ENCODE measurements around the gene TMEM127.

Gene TMEM127

GRCh38 chr2:96287273-96287856 is 21.6 kb upstream of the TMEM127 start:
- TF ChIP-seq FOXK2 (IDR thresholded peaks at IDR 0.05) (no peak), FOXA1 (IDR thresholded peaks at IDR 0.05) (no peak), CTBP1 (IDR thresholded peaks at IDR 0.05; ENCODE audit: borderline replicate concordance) (no peak), SP1 (IDR thresholded peaks at IDR 0.05) (no peak), LEF1 (IDR thresholded peaks at IDR 0.05; ENCODE audit: borderline replicate concordance) (no peak), BHLHE40 (IDR thresholded peaks at IDR 0.05; ENCODE audit: borderline replicate concordance) (no peak), SUZ12 (IDR thresholded peaks at IDR 0.05) (no peak), ELF4 (IDR thresholded peaks at IDR 0.05) (no peak), ARNT (IDR thresholded peaks at IDR 0.05) (no peak), ZNF384 (IDR thresholded peaks at IDR 0.05) (no peak), HDGF (IDR thresholded peaks at IDR 0.05; ENCODE audit: borderline replicate concordance) (no peak), L3MBTL2 (conservative IDR thresholded peaks at IDR 0.05) (no peak), NFRKB (IDR thresholded peaks at IDR 0.05) (no peak), PKNOX1 (IDR thresholded peaks at IDR 0.05) (no peak), TARDBP (IDR thresholded peaks at IDR 0.05) (no peak), FOXM1 (IDR thresholded peaks at IDR 0.05; ENCODE audit: borderline replicate concordance) (no peak)
- no peak for DNase-seq (ENCODE audit: extremely low spot score)
- ChIA-PET POLR2A (no interaction called here), CTCF (no interaction called here)

- ChIA-PET CTCF (interaction anchor here (0.6 kb wide), 1 partner anchor 45 kb away, joined by 4 read pairs; no protein-coding TSS in a partner anchor), POLR2A (interaction anchor here (1.3 to 1.4 kb wide), 2 partner anchors 59 to 285 kb away, joined by 3 to 4 read pairs; partner anchors contain the start of genes ANKRD36C and NCAPH)
- TF ChIP-seq FOXM1 (IDR thresholded peaks at IDR 0.05; ENCODE audit: borderline replicate concordance) (no peak), CTBP1 (IDR thresholded peaks at IDR 0.05; ENCODE audit: borderline replicate concordance) (no peak), ARNT (IDR thresholded peaks at IDR 0.05) (no peak), HDGF (IDR thresholded peaks at IDR 0.05; ENCODE audit: borderline replicate concordance) (no peak), L3MBTL2 (conservative IDR thresholded peaks at IDR 0.05) (no peak), SUZ12 (IDR thresholded peaks at IDR 0.05) (no peak), PKNOX1 (IDR thresholded peaks at IDR 0.05) (no peak), FOXK2 (IDR thresholded peaks at IDR 0.05) (no peak), SP1 (IDR thresholded peaks at IDR 0.05) (no peak)
- DNase-seq (ENCODE audit: extremely low spot score), result no peak
Measured at GRCh38 chr2:96276787-96277499, 11.1 kb upstream of the TMEM127 start.

GRCh38 chr2:96274355-96275056 is 8.7 kb upstream of the TMEM127 start:
- no peak for DNase-seq (ENCODE audit: extremely low spot score)
- TF ChIP-seq FOXM1 (IDR thresholded peaks at IDR 0.05; ENCODE audit: borderline replicate concordance), result no peak
- TF ChIP-seq ZNF384 (IDR thresholded peaks at IDR 0.05), result no peak
- no peak for TF ChIP-seq NFRKB (IDR thresholded peaks at IDR 0.05)
- TF ChIP-seq BHLHE40 (IDR thresholded peaks at IDR 0.05; ENCODE audit: borderline replicate concordance), result no peak
- no peak for TF ChIP-seq FOXA1 (IDR thresholded peaks at IDR 0.05)
- POLR2A ChIA-PET, result interaction anchor here (0.7 to 1.1 kb wide), 2 partner anchors 8 to 9 kb away, joined by 3 to 8 read pairs; partner anchors contain the start of genes CIAO1 and TMEM127
- CTCF ChIA-PET, result interaction anchor here (0.5 kb wide), 1 partner anchor 20 kb away, joined by 3 read pairs; no protein-coding TSS in a partner anchor

- DNase-seq (ENCODE audit: extremely low spot score), result no peak
- no peak for TF ChIP-seq L3MBTL2 (conservative IDR thresholded peaks at IDR 0.05)
- TF ChIP-seq HDGF (IDR thresholded peaks at IDR 0.05; ENCODE audit: borderline replicate concordance), result no peak
- no peak for TF ChIP-seq FOXA1 (IDR thresholded peaks at IDR 0.05)
- TF ChIP-seq TARDBP (IDR thresholded peaks at IDR 0.05), result no peak
- TF ChIP-seq CTBP1 (IDR thresholded peaks at IDR 0.05; ENCODE audit: borderline replicate concordance), result no peak
- no peak for TF ChIP-seq NFRKB (IDR thresholded peaks at IDR 0.05)
- TF ChIP-seq SUZ12 (IDR thresholded peaks at IDR 0.05), result no peak
- no peak for TF ChIP-seq ARNT (IDR thresholded peaks at IDR 0.05)
- TF ChIP-seq FOXK2 (IDR thresholded peaks at IDR 0.05), result no peak
- no peak for TF ChIP-seq LEF1 (IDR thresholded peaks at IDR 0.05; ENCODE audit: borderline replicate concordance)
- no peak for TF ChIP-seq FOXM1 (IDR thresholded peaks at IDR 0.05; ENCODE audit: borderline replicate concordance)
- TF ChIP-seq PKNOX1 (IDR thresholded peaks at IDR 0.05), result no peak
- TF ChIP-seq ELF4 (IDR thresholded peaks at IDR 0.05), result no peak
- no peak for TF ChIP-seq SP1 (IDR thresholded peaks at IDR 0.05)
- TF ChIP-seq ZNF384 (IDR thresholded peaks at IDR 0.05), result no peak
- TF ChIP-seq BHLHE40 (IDR thresholded peaks at IDR 0.05; ENCODE audit: borderline replicate concordance), result no peak
- ChIA-PET CTCF (interaction anchor here (0.5 kb wide), 1 partner anchor 20 kb away, joined by 3 read pairs; no protein-coding TSS in a partner anchor), POLR2A (interaction anchor here (0.7 kb wide), 1 partner anchor 8 kb away, joined by 3 read pairs; the partner anchor contains the start of gene TMEM127)
Measured at GRCh38 chr2:96273763-96274162, 8.0 kb upstream of the TMEM127 start.

GRCh38 chr2:96271995-96272394 is 6.2 kb upstream of the TMEM127 start:
- ChIA-PET CTCF (no interaction called here), POLR2A (no interaction called here)
- TF ChIP-seq FOXK2 (IDR thresholded peaks at IDR 0.05) (no peak), BHLHE40 (IDR thresholded peaks at IDR 0.05; ENCODE audit: borderline replicate concordance) (no peak), SUZ12 (IDR thresholded peaks at IDR 0.05) (no peak), ZNF384 (IDR thresholded peaks at IDR 0.05) (no peak), SP1 (IDR thresholded peaks at IDR 0.05) (no peak), ARNT (IDR thresholded peaks at IDR 0.05) (no peak), FOXM1 (IDR thresholded peaks at IDR 0.05; ENCODE audit: borderline replicate concordance) (no peak), NFRKB (IDR thresholded peaks at IDR 0.05) (no peak), FOXA1 (IDR thresholded peaks at IDR 0.05) (no peak), LEF1 (IDR thresholded peaks at IDR 0.05; ENCODE audit: borderline replicate concordance) (no peak), TARDBP (IDR thresholded peaks at IDR 0.05) (no peak), L3MBTL2 (conservative IDR thresholded peaks at IDR 0.05) (no peak), ELF4 (IDR thresholded peaks at IDR 0.05) (no peak), PKNOX1 (IDR thresholded peaks at IDR 0.05) (no peak), CTBP1 (IDR thresholded peaks at IDR 0.05; ENCODE audit: borderline replicate concordance) (no peak), HDGF (IDR thresholded peaks at IDR 0.05; ENCODE audit: borderline replicate concordance) (no peak)
- no peak for DNase-seq (ENCODE audit: extremely low spot score)
